ENCODE results near the gene DDX10. TPM values are rescaled to one million over a fixed set of nuclear protein-coding genes. Genes with fewer than 3 reads are reported as not detected.

DDX10 gene
- total RNA-seq, 1 experiment from 2014 or later = 48.3 TPM

GRCh38 chr11:108797578-108798100 is 132.8 kb downstream of the DDX10 start:
- no peak for TF ChIP-seq CTCF (conservative IDR thresholded peaks at IDR 0.05)
- Histone ChIP-seq H3K56ac (ENCODE audit: insufficient read length, low read depth, low read length) (no peak overlapping the region), H4K20me1 (ENCODE audit: control insufficient read depth, insufficient read depth, insufficient read length) (no peaks in the 10 kb centered on the region), H2AFZ (ENCODE audit: low read length) (no peak overlapping the region), H2BK5ac (ENCODE audit: insufficient read length, low read length) (no peak overlapping the region), H2BK12ac (ENCODE audit: insufficient read length, low read depth, low read length) (no peak overlapping the region), H3K4ac (ENCODE audit: low read depth, low read length) (no peak overlapping the region), H3K79me2 (ENCODE audit: insufficient read depth, low read length) (no peaks in the 10 kb centered on the region; the same call in 1 of the 2 replicates), H2BK120ac (ENCODE audit: low read depth, low read length, poor library complexity, severe bottlenecking) (no peak overlapping the region), H2BK15ac (ENCODE audit: low read depth, low read length) (no peak overlapping the region), H3K14ac (ENCODE audit: insufficient read depth, low read length) (no peak overlapping the region), H2AK5ac (ENCODE audit: insufficient read length, low read length) (no peak overlapping the region), H2BK20ac (ENCODE audit: low read depth, low read length, poor library complexity, severe bottlenecking) (no peak overlapping the region), H3K23me2 (ENCODE audit: insufficient read length, low read depth, low read length, poor library complexity, severe bottlenecking) (no peaks in the 10 kb centered on the region), H3K18ac (ENCODE audit: insufficient read length, low read depth, low read length) (no peak overlapping the region), H3K79me1 (ENCODE audit: insufficient read depth, low read depth, low read length, poor library complexity, severe bottlenecking) (peaks cover 4% of the 10 kb centered on the region), H3K4me2 (ENCODE audit: insufficient read depth, insufficient read length, low read length) (no peak overlapping the region), H3K23ac (ENCODE audit: insufficient read length, low read depth, low read length) (no peak overlapping the region), H3T11ph (ENCODE audit: low read length) (no peak overlapping the region), H3K4me1 (ENCODE audit: insufficient read depth, low read length) (peaks cover 2% of the 10 kb centered on the region; the same call in 1 of the 2 replicates), H4K5ac (ENCODE audit: insufficient read length, low read depth, low read length) (no peak overlapping the region), H3K9me3 (ENCODE audit: control insufficient read depth, low read depth, low read length) (no peaks in the 10 kb centered on the region), H3K9ac (ENCODE audit: extremely low read depth, insufficient read length, low read length) (no peak overlapping the region), H4K8ac (replicated peaks; ENCODE audit: insufficient read length, low read depth, low read length) (no peak overlapping the region), H3K27ac (ENCODE audit: insufficient read length, low read depth, low read length) (no peak overlapping the region), H3K27me3 (ENCODE audit: insufficient read depth, low read length) (no peaks in the 10 kb centered on the region), H4K91ac (ENCODE audit: insufficient read length, low read depth, low read length) (no peak overlapping the region)
- no peak for DNase-seq
- Mint-ChIP-seq H3K27me3 (ENCODE audit: low read depth) (no peaks in the 10 kb centered on the region), H3K4me3 (no peak overlapping the region), H3K4me1 (peaks cover 11 to 18% of the 10 kb centered on the region in 2 experiments), H3K36me3 (ENCODE audit: insufficient read depth in 1 of 3, low read depth in 3 of 3) (peaks cover 0 to 2% (median 0%) of the 10 kb centered on the region in 3 experiments; a peak in 1 of 7 replicates), H3K27ac (no peak overlapping the region), H3K9me3 (no peaks in the 10 kb centered on the region)
- WGBS (ENCODE audit: extremely low coverage, insufficient read length, low lambda C conversion rate) = no CpG with 5 or more reads among the region's 4 CpGs
